Rectal smooth muscle tissue (tissue), 1 donor: ENCODE data around the gene ERFL.

Experiments used
- H3K27ac ChIP-seq: one replicate; pipeline ENCODE4 v1.7.0; 2013; ENCODE audit warnings: low read depth, low read length, inconsistent platforms
- H3K27me3 ChIP-seq: one replicate; pipeline ENCODE4 v1.7.0; 2013; ENCODE audit warnings: low read length; ENCODE audit not compliant: control insufficient read depth, insufficient read depth
- H3K36me3 ChIP-seq: one replicate; pipeline ENCODE4 v1.7.0; 2013; ENCODE audit warnings: low read length; ENCODE audit not compliant: control insufficient read depth, insufficient read depth
- H3K4me1 ChIP-seq: one replicate; pipeline ENCODE4 v1.7.0; 2013; ENCODE audit warnings: low read length; ENCODE audit not compliant: control insufficient read depth, insufficient read depth
- H3K4me3 ChIP-seq: one replicate; pipeline ENCODE4 v1.7.0; 2013; ENCODE audit warnings: low read length
- H3K9ac ChIP-seq: one replicate; pipeline ENCODE4 v1.7.0; 2013; ENCODE audit warnings: low read length

ERFL gene

GRCh38 chr19:41868989-41869300 lies 59.3 kb downstream of the ERFL start:
- Histone ChIP-seq H3K27me3 (no peaks in the 10 kb centered on the region), H3K4me3 (no peak overlapping the region), H3K9ac (no peak overlapping the region), H3K4me1 (no peaks in the 10 kb centered on the region), H3K36me3 (peaks cover 24% of the 10 kb centered on the region), H3K27ac (no peak overlapping the region)

GRCh38 chr19:41868120-41868988 lies 59.9 kb downstream of the ERFL start:
- H3K36me3 ChIP-seq, result peaks cover 25% of the 10 kb centered on the region
- no peaks in the 10 kb centered on the region for H3K27me3 ChIP-seq
- no peaks in the 10 kb centered on the region for H3K4me1 ChIP-seq
- H3K9ac ChIP-seq, result no peak overlapping the region
- no peak overlapping the region for H3K27ac ChIP-seq
- H3K4me3 ChIP-seq, result no peak overlapping the region

GRCh38 chr19:41866284-41866683 lies 62.0 kb downstream of the ERFL start:
- H3K27ac ChIP-seq, result no peak overlapping the region
- no peak overlapping the region for H3K9ac ChIP-seq
- no peak overlapping the region for H3K4me3 ChIP-seq
- H3K36me3 ChIP-seq, result peaks cover 42% of the 10 kb centered on the region
- H3K27me3 ChIP-seq, result no peaks in the 10 kb centered on the region
- H3K4me1 ChIP-seq, result peaks cover 2% of the 10 kb centered on the region

DNA sequence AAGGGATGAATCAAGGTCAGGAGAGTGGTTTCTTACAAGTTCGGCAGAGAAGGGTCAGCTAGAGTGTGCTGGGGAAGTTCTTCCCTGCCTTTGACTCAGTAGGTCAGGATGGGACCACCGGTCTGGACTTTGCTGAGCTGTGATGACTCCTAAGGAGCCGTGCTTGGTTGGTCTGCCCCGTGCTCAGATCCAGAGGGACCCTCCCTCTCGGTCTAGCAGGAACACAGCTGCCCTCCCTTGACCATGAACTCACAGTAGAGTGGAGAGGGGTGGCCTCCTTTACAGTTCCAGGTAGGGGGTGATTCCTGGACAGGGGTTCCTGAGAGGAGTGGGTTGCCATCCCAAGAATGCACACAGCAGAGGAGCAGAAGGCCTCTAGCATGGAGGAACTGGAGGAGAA lies 63.9 kb downstream of the ERFL start:
- no peak overlapping the region for H3K27ac ChIP-seq
- no peak overlapping the region for H3K4me3 ChIP-seq
- peaks cover 38% of the 10 kb centered on the region for H3K36me3 ChIP-seq
- H3K27me3 ChIP-seq, result no peaks in the 10 kb centered on the region
- H3K9ac ChIP-seq, result no peak overlapping the region
- H3K4me1 ChIP-seq, result peaks cover 10% of the 10 kb centered on the region

GRCh38 chr19:41863209-41863931 lies 64.9 kb downstream of the ERFL start:
- no peak overlapping the region for H3K9ac ChIP-seq
- no peak overlapping the region for H3K27ac ChIP-seq
- H3K27me3 ChIP-seq, result no peaks in the 10 kb centered on the region
- H3K4me1 ChIP-seq, result peaks cover 10% of the 10 kb centered on the region
- H3K36me3 ChIP-seq, result peaks cover 34% of the 10 kb centered on the region
- H3K4me3 ChIP-seq, result no peak overlapping the region

DNA sequence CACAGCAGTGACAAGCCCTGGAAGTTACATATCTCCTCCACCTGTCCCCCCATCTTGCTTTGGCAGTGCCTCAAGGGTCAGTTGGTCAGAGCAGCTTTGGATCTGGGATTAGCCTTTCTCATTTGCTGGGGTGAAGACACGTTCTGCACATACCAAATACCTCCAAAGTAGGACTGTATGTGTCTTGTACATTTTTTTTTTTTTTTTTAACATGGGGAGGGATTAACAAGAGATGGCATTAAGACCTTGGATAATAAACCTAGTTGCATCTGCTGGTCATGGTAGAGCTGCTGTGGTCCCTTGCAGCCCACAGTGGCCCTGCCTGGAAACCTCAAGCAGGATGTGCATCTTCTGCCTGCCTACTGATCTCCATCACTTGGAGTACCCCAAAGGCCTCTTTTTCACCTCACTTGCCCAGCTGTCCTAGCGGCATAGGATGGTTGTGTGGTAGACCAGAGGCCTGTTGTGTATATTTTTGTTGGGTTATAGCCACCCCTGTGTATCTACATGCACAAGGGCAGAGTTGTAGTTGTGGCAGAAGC lies 65.7 kb downstream of the ERFL start:
- no peaks in the 10 kb centered on the region for H3K27me3 ChIP-seq
- no peak overlapping the region for H3K9ac ChIP-seq
- no peak overlapping the region for H3K27ac ChIP-seq
- H3K36me3 ChIP-seq, result peaks cover 34% of the 10 kb centered on the region
- peaks cover 10% of the 10 kb centered on the region for H3K4me1 ChIP-seq
- no peak overlapping the region for H3K4me3 ChIP-seq

DNA sequence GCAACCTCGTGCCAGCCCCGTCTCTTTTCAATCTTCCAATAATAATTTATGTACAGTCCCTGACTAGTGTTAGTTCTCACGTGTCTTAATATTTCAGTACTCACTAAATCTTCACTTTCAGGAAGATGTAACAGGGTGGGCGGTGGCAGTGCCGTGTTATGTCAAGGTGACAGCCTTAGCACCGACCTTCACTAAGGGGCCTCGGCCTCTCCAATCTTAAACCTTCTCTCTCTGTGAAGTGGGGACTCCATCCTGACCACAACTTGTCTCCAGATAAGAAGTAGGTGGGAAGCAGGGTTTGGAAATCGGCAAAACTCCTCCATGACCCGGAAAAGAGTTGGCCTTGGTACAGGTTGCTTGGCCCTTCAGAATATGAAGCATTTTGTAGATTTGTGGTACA lies 66.4 kb downstream of the ERFL start:
- Histone ChIP-seq H3K4me3 (no peak overlapping the region), H3K27me3 (no peaks in the 10 kb centered on the region), H3K27ac (no peak overlapping the region), H3K36me3 (peaks cover 34% of the 10 kb centered on the region), H3K9ac (no peak overlapping the region), H3K4me1 (peaks cover 10% of the 10 kb centered on the region)

- Histone ChIP-seq H3K27me3 (no peaks in the 10 kb centered on the region), H3K9ac (peak overlapping the region; percentile 99)
Measured at GRCh38 chr19:41861116-41861768, 67.0 kb downstream of the ERFL start.

DNA sequence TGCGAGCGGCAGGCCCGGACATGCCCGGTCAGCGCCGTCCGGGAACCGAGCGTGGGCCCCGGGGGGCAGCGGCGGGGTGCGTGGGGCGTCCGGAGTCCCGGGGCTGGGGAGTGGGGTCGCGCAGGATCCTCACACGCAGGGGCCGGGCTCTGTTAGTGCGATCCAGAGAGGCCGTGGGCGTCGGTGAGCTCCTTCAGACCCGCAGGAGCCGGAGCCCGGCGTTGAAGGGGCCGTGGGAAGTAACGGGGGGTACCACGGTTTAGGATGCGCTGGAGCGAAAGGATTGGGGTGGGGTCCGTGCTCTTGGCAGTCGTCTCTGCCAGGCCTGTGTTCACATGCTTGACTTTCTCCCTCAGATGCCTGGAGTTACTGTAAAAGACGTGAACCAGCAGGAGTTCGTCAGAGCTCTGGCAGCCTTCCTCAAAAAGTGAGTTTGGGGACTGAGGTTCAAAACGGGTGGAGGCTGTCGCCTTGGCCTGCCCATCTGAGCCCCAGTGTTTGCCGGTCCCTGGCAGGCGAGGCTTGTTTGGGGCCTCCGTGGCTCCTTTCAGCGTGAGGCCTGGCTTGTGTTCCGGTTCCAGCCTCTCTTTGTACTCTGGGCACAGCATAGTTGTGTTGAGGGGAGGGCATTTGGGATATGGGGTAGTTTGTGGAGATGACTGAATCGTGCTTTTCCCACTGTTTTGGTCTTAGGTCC lies 67.7 kb downstream of the ERFL start:
- H3K27me3 ChIP-seq, result no peaks in the 10 kb centered on the region
- peak overlapping the region; percentile 94 for H3K4me3 ChIP-seq
- peaks cover 29% of the 10 kb centered on the region for H3K36me3 ChIP-seq
- peak overlapping the region; percentile 97 for H3K27ac ChIP-seq
- peaks cover 10% of the 10 kb centered on the region for H3K4me1 ChIP-seq
- H3K9ac ChIP-seq, result peak overlapping the region; percentile 99

More at GRCh38 chr19:41861116-41861768, 67.0 kb downstream of the ERFL start:
- H3K4me1 ChIP-seq, result peaks cover 10% of the 10 kb centered on the region
- peaks cover 31% of the 10 kb centered on the region for H3K36me3 ChIP-seq
- H3K4me3 ChIP-seq, result peak overlapping the region; percentile 94
- H3K27ac ChIP-seq, result peak overlapping the region; percentile 97

DNA sequence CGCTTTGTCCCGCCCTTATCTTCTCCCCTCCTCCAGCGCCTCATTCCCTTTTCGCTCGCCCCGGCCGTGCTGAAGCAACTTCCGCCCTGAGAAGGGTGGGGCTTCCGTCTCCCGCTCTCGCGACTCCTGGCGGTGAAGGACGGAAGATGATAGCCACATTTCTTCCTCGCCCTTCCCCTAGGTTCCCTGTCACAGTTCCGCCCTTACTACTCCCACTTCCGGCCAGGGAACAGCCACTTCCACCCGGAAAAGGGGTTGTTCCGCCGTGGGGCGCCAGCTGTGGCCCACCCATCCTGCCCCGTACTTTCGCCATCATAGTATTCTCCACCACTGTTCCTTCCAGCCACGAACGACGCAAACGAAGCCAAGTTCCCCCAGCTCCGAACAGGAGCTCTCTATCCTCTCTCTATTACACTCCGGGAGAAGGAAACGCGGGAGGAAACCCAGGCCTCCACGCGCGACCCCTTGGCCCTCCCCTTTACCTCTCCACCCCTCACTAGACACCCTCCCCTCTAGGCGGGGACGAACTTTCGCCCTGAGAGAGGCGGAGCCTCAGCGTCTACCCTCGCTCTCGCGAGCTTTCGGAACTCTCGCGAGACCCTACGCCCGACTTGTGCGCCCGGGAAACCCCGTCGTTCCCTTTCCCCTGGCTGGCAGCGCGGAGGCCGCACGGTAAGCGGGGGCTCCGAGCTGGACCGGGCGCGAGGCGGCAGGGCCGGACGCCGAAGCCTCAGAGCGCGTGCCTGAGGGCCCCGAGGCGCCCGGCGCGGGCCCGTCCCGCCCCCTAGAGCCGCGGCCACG lies 68.4 kb downstream of the ERFL start, which contains the start of gene RPS19:
RPS19 (plus strand) TSS at position 638 of the 801 bp plus-strand sequence. CDS start 520 bp downstream, outside the sequence.
- Histone ChIP-seq H3K36me3 (peaks cover 29% of the 10 kb centered on the region), H3K9ac (peak within 1 kb of the TSS; percentile 99), H3K4me1 (peaks cover 10% of the 10 kb centered on the region), H3K4me3 (peak within 1 kb of the TSS; percentile 94), H3K27ac (peak within 1 kb of the TSS; percentile 97), H3K27me3 (no peaks in the 10 kb centered on the region)

DNA sequence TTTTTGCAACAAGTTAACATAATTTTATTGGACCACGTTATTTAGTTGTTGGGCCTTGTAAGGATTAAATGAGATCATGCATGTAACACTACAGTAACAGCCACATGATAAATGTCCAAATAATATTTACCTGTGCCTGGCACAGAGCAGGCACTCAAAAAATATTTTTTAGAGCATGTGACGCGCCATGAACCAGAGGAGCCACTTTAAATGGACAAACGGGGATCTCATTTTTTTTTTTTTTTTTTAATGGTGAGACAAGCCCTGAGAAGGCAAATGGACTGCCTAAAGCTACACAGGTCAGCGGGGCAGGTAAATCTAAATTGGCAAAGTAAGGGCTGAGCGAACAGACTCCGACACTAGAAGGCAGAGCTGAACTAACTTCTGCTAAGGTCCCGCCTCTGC lies 69.0 kb downstream of the ERFL start:
- Histone ChIP-seq H3K36me3 (peaks cover 23% of the 10 kb centered on the region), H3K27me3 (no peaks in the 10 kb centered on the region), H3K27ac (peak overlapping the region; percentile 33), H3K4me3 (peak overlapping the region; percentile 94), H3K4me1 (peaks cover 10% of the 10 kb centered on the region), H3K9ac (no peak overlapping the region)
